ENCODE data around the gene SSBP3. TPM values are rescaled to one million over a fixed set of nuclear protein-coding genes. Genes with fewer than 3 reads are reported as not detected.

Gene SSBP3
- polyA plus RNA-seq, 1 experiment = 34.3 TPM

GRCh38 chr1:54221113-54221834, 184.9 kb downstream of the SSBP3 start:
- POLR2A ChIA-PET = interaction anchor here (1.6 kb wide), 1 partner anchor 8 kb away, joined by 5 read pairs; no protein-coding TSS in a partner anchor
- no peak overlapping the region for H3K27ac ChIP-seq (ENCODE audit: low read depth, low read length)

DNA sequence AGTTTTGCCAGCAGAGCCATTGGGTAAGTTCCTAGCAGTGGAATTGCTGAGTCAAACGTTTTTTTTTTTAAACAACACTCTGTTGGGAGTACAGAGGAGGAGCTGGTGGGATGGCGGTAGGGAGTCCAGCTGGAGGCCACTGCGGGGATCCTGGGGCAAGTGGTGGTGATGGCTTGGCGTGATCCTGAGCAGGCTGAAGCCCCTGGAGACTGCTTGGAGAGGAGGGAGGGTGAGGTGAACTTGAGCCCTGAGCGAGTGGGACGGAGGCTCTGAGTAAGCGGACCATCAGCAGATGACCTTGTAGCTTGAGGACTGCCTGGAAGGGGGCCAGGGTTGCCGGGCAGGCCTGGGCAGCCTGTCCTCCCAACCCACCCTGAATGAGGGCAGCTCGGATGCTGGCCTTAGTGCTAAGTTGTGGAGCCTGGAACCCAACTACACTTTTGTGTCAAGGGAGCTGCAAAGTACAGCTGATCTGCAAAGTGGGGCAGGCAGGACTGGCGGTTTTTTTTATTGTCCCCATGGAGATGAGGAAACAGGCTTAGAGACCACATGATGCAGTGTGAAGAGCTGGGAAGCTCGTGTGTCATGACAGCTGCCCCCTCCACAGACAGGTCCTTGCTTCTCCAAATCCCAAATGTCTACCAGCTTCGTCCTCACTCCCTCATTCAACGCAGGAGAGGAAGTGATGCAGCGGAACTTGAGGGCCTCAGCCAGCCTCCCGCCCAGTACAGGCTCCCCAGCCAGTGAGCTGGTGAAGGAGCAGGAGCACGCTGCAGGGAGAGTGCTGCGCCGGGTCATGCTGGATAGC, 186.0 kb downstream of the SSBP3 start:
- no peaks in the 10 kb centered on the region for H3K9me3 ChIP-seq (ENCODE audit: control insufficient read depth, insufficient read depth, low read length)
- no peak overlapping the region for H3K4me3 ChIP-seq (ENCODE audit: low read depth, low read length)
- CTCF ChIA-PET = interaction anchor here (0.6 to 2.8 kb wide), 2 partner anchors 120 to 269 kb away, joined by 3 to 17 read pairs; no protein-coding TSS in a partner anchor
- DNase-seq (ENCODE audit: low read depth, low spot score) = no peak
- POLR2A ChIA-PET = interaction anchor here (1.6 kb wide), 1 partner anchor 9 kb away, joined by 5 read pairs; no protein-coding TSS in a partner anchor
- peak overlapping the region; percentile 75 for H3K27ac ChIP-seq (ENCODE audit: low read depth, low read length)
- no peak for TF ChIP-seq CTCF (IDR thresholded peaks at IDR 0.05; ENCODE audit: low read depth, low read length)
- H3K27me3 ChIP-seq (ENCODE audit: control insufficient read depth, insufficient read depth, low read length) = no peaks in the 10 kb centered on the region

More at GRCh38 chr1:54221113-54221834, 184.9 kb downstream of the SSBP3 start:
- Histone ChIP-seq H3K9me3 (ENCODE audit: control insufficient read depth, insufficient read depth, low read length) (no peaks in the 10 kb centered on the region), H3K4me3 (ENCODE audit: low read depth, low read length) (no peak overlapping the region), H3K27me3 (ENCODE audit: control insufficient read depth, insufficient read depth, low read length) (no peaks in the 10 kb centered on the region)
- DNase-seq (ENCODE audit: low read depth, low spot score) = no peak
- TF ChIP-seq CTCF (IDR thresholded peaks at IDR 0.05; ENCODE audit: low read depth, low read length) = no peak
- CTCF ChIA-PET = interaction anchor here (2.8 kb wide), 1 partner anchor 268 kb away, joined by 17 read pairs; no protein-coding TSS in a partner anchor

- CTCF ChIA-PET = interaction anchor here (0.6 to 2.8 kb wide), 2 partner anchors 120 to 270 kb away, joined by 3 to 17 read pairs; no protein-coding TSS in a partner anchor
- no peak for DNase-seq (ENCODE audit: low read depth, low spot score)
- H3K27ac ChIP-seq (ENCODE audit: low read depth, low read length) = peak overlapping the region; percentile 75
- no peaks in the 10 kb centered on the region for H3K27me3 ChIP-seq (ENCODE audit: control insufficient read depth, insufficient read depth, low read length)
- POLR2A ChIA-PET = interaction anchor here (1.2 to 1.6 kb wide), 2 partner anchors 10 to 20 kb away, joined by 3 to 5 read pairs; partner anchors contain the start of genes CYB5RL and MRPL37
- no peak overlapping the region for H3K4me3 ChIP-seq (ENCODE audit: low read depth, low read length)
- H3K9me3 ChIP-seq (ENCODE audit: control insufficient read depth, insufficient read depth, low read length) = no peaks in the 10 kb centered on the region
- TF ChIP-seq CTCF (IDR thresholded peaks at IDR 0.05; ENCODE audit: low read depth, low read length) = no peak
Measured at GRCh38 chr1:54219688-54220003, 186.5 kb downstream of the SSBP3 start.

GRCh38 chr1:54218883-54219687, 187.1 kb downstream of the SSBP3 start:
- no peak for DNase-seq (ENCODE audit: low read depth, low spot score)
- TF ChIP-seq CTCF (IDR thresholded peaks at IDR 0.05; ENCODE audit: low read depth, low read length) = no peak
- Histone ChIP-seq H3K27ac (ENCODE audit: low read depth, low read length) (no peak overlapping the region), H3K9me3 (ENCODE audit: control insufficient read depth, insufficient read depth, low read length) (no peaks in the 10 kb centered on the region), H3K27me3 (ENCODE audit: control insufficient read depth, insufficient read depth, low read length) (no peaks in the 10 kb centered on the region), H3K4me3 (ENCODE audit: low read depth, low read length) (no peak overlapping the region)
- CTCF ChIA-PET = interaction anchor here (0.6 to 2.8 kb wide), 3 partner anchors 93 to 271 kb away, joined by 3 to 17 read pairs (median 3); no protein-coding TSS in a partner anchor
- POLR2A ChIA-PET = interaction anchor here (1.2 to 1.6 kb wide), 2 partner anchors 10 to 19 kb away, joined by 3 to 5 read pairs; partner anchors contain the start of genes CYB5RL and MRPL37
